Trophoblast cell (in vitro differentiated cells and primary cell): ENCODE measurements around the gene INS.

ENCODE experiments used
- DNase-seq, 2 donors: peaks; one replicate each; pipeline ENCODE4 v3.0.0-alpha.2; 2016
- H2AFZ ChIP-seq: 2 replicates; pipeline ENCODE4 v1.6.1; 2013; ENCODE audit warnings: low read length, moderate library complexity, mild to moderate bottlenecking; ENCODE audit not compliant: insufficient read depth, poor library complexity
- H2AK5ac ChIP-seq: 2 replicates; pipeline ENCODE4 v1.6.1; 2013; ENCODE audit warnings: mild to moderate bottlenecking, low read length
- H2BK120ac ChIP-seq: 2 replicates; pipeline ENCODE4 v1.6.1; 2013; ENCODE audit warnings: low read length, mild to moderate bottlenecking, moderate library complexity; ENCODE audit not compliant: insufficient read depth, poor library complexity
- H2BK12ac ChIP-seq: 2 replicates; pipeline ENCODE4 v1.6.1; 2013; ENCODE audit warnings: mild to moderate bottlenecking, low read length, moderate library complexity
- H2BK5ac ChIP-seq: 2 replicates; pipeline ENCODE4 v1.6.1; 2013; ENCODE audit warnings: low read length, low read depth, moderate library complexity, mild to moderate bottlenecking; ENCODE audit not compliant: poor library complexity
- H3K14ac ChIP-seq: 2 replicates; pipeline ENCODE4 v1.6.1; 2013; ENCODE audit warnings: mild to moderate bottlenecking, low read length
- H3K18ac ChIP-seq: 2 replicates; pipeline ENCODE4 v1.6.1; 2013; ENCODE audit warnings: mild to moderate bottlenecking, low read length
- H3K23ac ChIP-seq: 2 replicates; pipeline ENCODE4 v1.6.1; 2013; ENCODE audit warnings: low read length
- H3K27ac ChIP-seq: 2 replicates; pipeline ENCODE4 v1.5.1; 2013; ENCODE audit warnings: low read depth, mild to moderate bottlenecking, inconsistent platforms, low read length, moderate library complexity
- H3K27me3 ChIP-seq: 2 replicates; pipeline ENCODE4 v1.6.1; 2013; ENCODE audit warnings: inconsistent platforms, mild to moderate bottlenecking, low read length, moderate library complexity; ENCODE audit not compliant: insufficient read depth
- H3K36me3 ChIP-seq, 2 experiments: 1 replicate in 1 of 2; 2 replicates in 1 of 2; pipeline ENCODE4 v1.6.1; 2013; ENCODE audit warnings: low read length in 2 of 2, mild to moderate bottlenecking in 2 of 2, moderate library complexity in 1 of 2; ENCODE audit not compliant: insufficient read depth in 2 of 2, control insufficient read depth in 1 of 2
- H3K4ac ChIP-seq: 2 replicates; pipeline ENCODE4 v1.6.1; 2013; ENCODE audit warnings: low read depth, mild to moderate bottlenecking, low read length, moderate library complexity
- H3K4me1 ChIP-seq, 2 experiments: 1 replicate in 1 of 2; 2 replicates in 1 of 2; pipeline ENCODE4 v1.6.1; 2013; ENCODE audit warnings: low read length in 2 of 2, mild to moderate bottlenecking in 2 of 2, moderate library complexity in 1 of 2; ENCODE audit not compliant: insufficient read depth in 2 of 2, control insufficient read depth in 1 of 2
- H3K4me2 ChIP-seq: 2 replicates; pipeline ENCODE4 v1.6.1; 2013; ENCODE audit warnings: inconsistent platforms, mild to moderate bottlenecking, low read length, moderate library complexity
- H3K4me3 ChIP-seq: 2 replicates; pipeline ENCODE4 v1.5.1; 2013; ENCODE audit warnings: mild to moderate bottlenecking, low read depth, low read length, inconsistent platforms
- H3K79me1 ChIP-seq: one replicate; pipeline ENCODE4 v1.6.1; 2013; ENCODE audit warnings: low read length
- H3K79me2 ChIP-seq: 2 replicates; pipeline ENCODE4 v1.6.1; 2013; ENCODE audit warnings: low read length, mild to moderate bottlenecking; ENCODE audit not compliant: control insufficient read depth, insufficient read depth, poor library complexity
- H3K9ac ChIP-seq: 2 replicates; pipeline ENCODE4 v1.6.1; 2013; ENCODE audit warnings: mild to moderate bottlenecking, low read length
- H3K9me3 ChIP-seq: 2 replicates; pipeline ENCODE4 v1.6.1; 2013; ENCODE audit warnings: low read depth, mild to moderate bottlenecking, control low read depth, inconsistent platforms, low read length; ENCODE audit not compliant: insufficient read depth
- H4K12ac ChIP-seq: 2 replicates; pipeline ENCODE4 v1.6.1; 2013; ENCODE audit warnings: low read depth, mild to moderate bottlenecking, low read length, moderate library complexity
- H4K8ac ChIP-seq: 2 replicates; pipeline ENCODE4 v1.6.1; 2013; ENCODE audit warnings: low read depth, mild to moderate bottlenecking, low read length, moderate library complexity
- H4K91ac ChIP-seq: one replicate; pipeline ENCODE4 v1.6.1; 2013; ENCODE audit warnings: low read depth, mild to moderate bottlenecking, low read length, moderate library complexity
- WGBS: extraction: QIAGEN DNeasy Blood & Tissue Kit; methylation state at CpG from one replicate; pipeline ENCODE4 v1.1.7; 2013; ENCODE audit warnings: missing lambda C conversion rate; ENCODE audit not compliant: insufficient read length, insufficient coverage; ENCODE audit errors: extremely low coverage; 5-methylcytosine and 5-hydroxymethylcytosine counted together

The INS gene

DNA sequence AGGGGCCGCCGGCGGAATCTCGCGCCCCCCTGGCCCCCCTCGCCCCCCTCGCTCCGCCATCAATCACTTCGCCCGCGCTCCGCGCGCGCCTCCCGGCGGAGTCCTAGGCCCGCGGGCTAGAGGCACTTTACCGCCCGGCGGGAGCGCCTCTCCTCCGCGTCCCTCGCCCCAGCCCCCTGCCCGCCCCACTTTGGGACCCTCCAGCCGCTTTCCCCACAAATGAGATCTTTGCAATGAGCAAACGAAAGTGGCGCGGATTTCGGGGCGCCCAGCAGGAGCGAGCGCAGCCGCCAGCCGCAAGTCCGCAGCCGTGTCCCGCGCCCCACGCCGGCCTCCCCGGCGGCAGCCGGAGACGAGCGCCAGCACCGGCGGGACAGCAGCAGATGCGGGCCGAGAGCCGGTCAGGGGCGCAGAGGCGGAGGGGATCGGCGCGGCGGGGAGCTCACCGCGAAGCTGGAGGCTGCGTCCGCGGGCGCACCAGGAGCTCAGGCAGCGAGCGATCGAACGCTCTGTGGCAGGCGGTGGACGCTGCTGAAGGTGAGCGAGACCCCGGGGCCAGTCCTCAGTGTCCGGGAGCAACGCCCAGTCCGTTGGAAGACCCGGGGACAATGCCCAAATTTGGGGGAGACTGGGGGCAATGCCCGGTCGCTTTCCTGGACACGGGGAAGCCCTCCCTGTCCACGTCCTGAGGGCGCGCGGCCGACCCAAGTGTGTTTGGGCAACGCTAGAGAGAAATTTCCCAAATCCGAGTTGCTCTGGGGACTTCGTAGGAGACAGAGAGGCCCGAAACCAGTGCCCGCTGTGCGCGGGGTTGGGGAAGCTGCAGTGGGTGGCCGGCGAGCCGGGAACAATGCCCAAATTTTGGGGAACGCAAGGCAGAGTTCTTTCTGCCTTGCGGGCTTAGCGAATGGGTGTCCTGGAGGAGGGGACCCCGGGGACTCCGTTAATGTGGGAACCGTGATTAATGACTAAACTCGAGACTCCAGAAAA is 20.3 kb downstream of the INS start:
- peaks cover 15% of the 10 kb centered on the region for H3K79me1 ChIP-seq
- H2AFZ ChIP-seq, result peak overlapping the region; percentile 55
- DNase-seq, result peak in 1 of 2 donors; percentile 38
- no CpG with 5 or more reads among the region's 102 CpGs for whole genome bisulfite sequencing
- H3K9ac ChIP-seq, result no peak overlapping the region
- peaks cover 66% of the 10 kb centered on the region for H3K27me3 ChIP-seq
- H2BK5ac ChIP-seq, result peak overlapping the region; percentile 66
- H3K36me3 ChIP-seq, result peaks cover 0 to under 1% of the 10 kb centered on the region in 2 experiments
- no peak overlapping the region for H2AK5ac ChIP-seq
- H2BK120ac ChIP-seq, result peak overlapping the region; percentile 21
- H3K4me3 ChIP-seq, result peak overlapping the region; percentile 66
- H3K4ac ChIP-seq, result peak overlapping the region; percentile 33
- H4K8ac ChIP-seq, result peak overlapping the region; percentile 65
- peak overlapping the region; percentile 8 for H2BK12ac ChIP-seq
- H3K4me2 ChIP-seq, result peak overlapping the region; percentile 52
- no peak overlapping the region for H3K23ac ChIP-seq
- no peak overlapping the region for H3K27ac ChIP-seq
- peaks cover 4% of the 10 kb centered on the region for H3K9me3 ChIP-seq
- H4K91ac ChIP-seq, result peak overlapping the region; percentile 75
- peak overlapping the region; percentile 68 for H3K14ac ChIP-seq
- no peak overlapping the region for H4K12ac ChIP-seq
- H3K4me1 ChIP-seq, result peaks cover 5 to 9% of the 10 kb centered on the region in 2 experiments
- peak overlapping the region; percentile 78 for H3K18ac ChIP-seq
- H3K79me2 ChIP-seq, result peaks cover 5% of the 10 kb centered on the region

DNA sequence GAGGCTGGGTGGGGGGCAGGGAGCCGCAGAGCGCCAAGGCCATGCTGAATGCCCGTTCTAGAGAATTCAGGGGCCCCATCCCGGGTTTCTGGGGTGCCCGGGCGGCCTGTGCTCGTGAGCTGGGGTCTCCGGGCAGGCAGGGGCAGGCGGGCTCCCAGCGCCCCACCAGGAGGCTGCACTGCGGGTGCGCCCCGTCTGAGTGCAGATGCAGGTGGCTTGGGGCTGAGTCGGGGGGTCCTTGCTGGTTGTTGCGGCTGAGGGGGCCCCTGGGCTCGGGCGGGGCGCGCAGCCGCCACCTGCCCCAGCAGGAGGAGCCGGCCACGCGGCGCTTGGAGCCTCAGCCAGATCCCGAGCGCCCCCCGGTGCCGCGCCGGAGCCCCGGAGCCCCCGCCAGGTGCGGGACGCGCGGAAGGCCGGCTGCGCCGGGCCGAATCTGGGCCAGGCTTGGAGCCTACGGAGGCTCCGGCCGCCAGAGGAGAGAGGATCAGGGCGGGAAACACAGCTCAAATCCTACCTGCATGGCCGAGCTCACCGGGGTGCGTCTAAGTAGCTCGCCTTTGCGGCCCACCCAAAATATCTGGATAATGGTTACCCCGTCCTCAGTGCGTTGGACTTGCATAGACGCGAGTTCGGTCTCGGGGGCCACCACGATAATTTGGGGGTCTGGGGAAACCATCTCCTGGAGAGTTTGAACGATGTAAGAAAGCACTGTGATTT is 21.2 kb downstream of the INS start:
- Histone ChIP-seq H3K79me2 (peaks cover 5% of the 10 kb centered on the region), H3K36me3 (peaks cover 6 to 9% of the 10 kb centered on the region in 2 experiments), H3K4me1 (peaks cover 5 to 10% of the 10 kb centered on the region in 2 experiments), H3K23ac (no peak overlapping the region), H2BK12ac (peak overlapping the region; percentile 73), H3K9me3 (peaks cover 1% of the 10 kb centered on the region), H2AFZ (peak overlapping the region; percentile 53), H2AK5ac (peak overlapping the region; percentile 66), H4K8ac (peak overlapping the region; percentile 7), H3K4me2 (peak overlapping the region; percentile 52), H3K27me3 (peaks cover 58% of the 10 kb centered on the region), H3K14ac (peak overlapping the region; percentile 53), H2BK120ac (peak overlapping the region; percentile 78), H4K12ac (peak overlapping the region; percentile 22), H3K4ac (peak overlapping the region; percentile 55), H3K27ac (no peak overlapping the region), H3K79me1 (peaks cover 15% of the 10 kb centered on the region), H3K9ac (no peak overlapping the region), H2BK5ac (no peak overlapping the region), H4K91ac (peak overlapping the region; percentile 92), H3K4me3 (peak overlapping the region; percentile 36), H3K18ac (peak overlapping the region; percentile 89)
- no CpG with 5 or more reads among the region's 57 CpGs for WGBS
- DNase-seq, result peak in 1 of 2 donors; percentile 61

DNA sequence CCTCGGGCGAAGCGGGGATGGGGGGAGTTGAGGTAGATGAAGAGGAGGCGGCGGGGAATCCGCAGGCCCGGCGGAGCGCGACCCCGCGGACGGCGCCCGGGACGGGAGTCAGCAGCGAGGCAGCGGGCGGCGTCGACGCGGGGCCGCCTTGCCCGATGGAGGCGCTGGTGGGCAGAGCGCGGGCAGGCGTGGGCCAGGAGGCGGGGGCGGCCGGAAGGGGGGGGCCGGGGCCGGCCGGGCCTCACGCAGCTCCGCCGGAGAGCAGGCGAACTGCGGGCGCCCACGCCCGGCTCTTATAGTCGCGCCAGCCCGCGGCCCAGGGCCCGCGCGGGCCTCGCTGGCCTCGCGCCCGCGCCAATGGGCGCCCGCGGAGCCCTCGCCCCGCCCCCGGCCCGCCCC is 21.9 kb downstream of the INS start, which contains the start of gene IGF2:
Gene IGF2 (minus strand): TSS at position 267 of the 399 bp plus-strand sequence. CDS start 3,866 bp downstream, outside the sequence.
- H3K36me3 ChIP-seq, result peaks cover 12 to 14% of the 10 kb centered on the region in 2 experiments
- H3K79me1 ChIP-seq, result peaks cover 13% of the 10 kb centered on the region
- H3K27me3 ChIP-seq, result peaks cover 52% of the 10 kb centered on the region
- H4K91ac ChIP-seq, result peak within 1 kb of the TSS; percentile 92
- peak within 1 kb of the TSS; percentile 55 for H3K4ac ChIP-seq
- H4K12ac ChIP-seq, result peak within 1 kb of the TSS; percentile 22
- H3K18ac ChIP-seq, result peak within 1 kb of the TSS; percentile 89
- H2BK120ac ChIP-seq, result peak within 1 kb of the TSS; percentile 78
- peaks cover 5% of the 10 kb centered on the region for H3K79me2 ChIP-seq
- no peak within 1 kb of the TSS for H3K27ac ChIP-seq
- peak within 1 kb of the TSS; percentile 73 for H2BK12ac ChIP-seq
- peaks cover 1% of the 10 kb centered on the region for H3K9me3 ChIP-seq
- H3K4me3 ChIP-seq, result peak within 1 kb of the TSS; percentile 69
- peak within 1 kb of the TSS; percentile 44 for H4K8ac ChIP-seq
- peak; percentile 54 to 64 for DNase-seq
- H2AFZ ChIP-seq, result peak within 1 kb of the TSS; percentile 53
- peaks cover 5 to 8% of the 10 kb centered on the region in 2 experiments for H3K4me1 ChIP-seq
- peak within 1 kb of the TSS; percentile 53 for H3K14ac ChIP-seq
- H3K23ac ChIP-seq, result no peak within 1 kb of the TSS
- no CpG with 5 or more reads among the region's 62 CpGs for WGBS
- H2AK5ac ChIP-seq, result peak within 1 kb of the TSS; percentile 66
- no peak within 1 kb of the TSS for H2BK5ac ChIP-seq
- peak within 1 kb of the TSS; percentile 55 for H3K4me2 ChIP-seq
- H3K9ac ChIP-seq, result no peak within 1 kb of the TSS
